Left renal pelvis (tissue), 4 donors: ENCODE data around the gene LMBR1. TPM values are rescaled to one million over a fixed set of nuclear protein-coding genes. Genes with fewer than 3 reads are reported as not detected.
"Not testable (repeated sequence)": the region's sequence is repeated elsewhere in the genome, so short reads cannot be mapped to it uniquely, and the experiment has no call there.

Experiments used
- DNase-seq, 4 donors: peaks; one replicate each; pipeline ENCODE4 v3.0.0-alpha.2; 2013; ENCODE audit warnings: low read depth in 4 of 4, low spot score in 3 of 4
- polyA plus RNA-seq, 4 donors: library from polyadenylated mRNA; unstranded; fragments of 120-200 nt; gene quantifications; one replicate each; pipeline ENCODE4 v1.2.1, GENCODE V29; 2013; ENCODE audit not compliant: insufficient read length in 4 of 4

LMBR1 gene
- polyA plus RNA-seq, 4 donors, result 39.0 to 53.7 (median 47.3) TPM

DNA sequence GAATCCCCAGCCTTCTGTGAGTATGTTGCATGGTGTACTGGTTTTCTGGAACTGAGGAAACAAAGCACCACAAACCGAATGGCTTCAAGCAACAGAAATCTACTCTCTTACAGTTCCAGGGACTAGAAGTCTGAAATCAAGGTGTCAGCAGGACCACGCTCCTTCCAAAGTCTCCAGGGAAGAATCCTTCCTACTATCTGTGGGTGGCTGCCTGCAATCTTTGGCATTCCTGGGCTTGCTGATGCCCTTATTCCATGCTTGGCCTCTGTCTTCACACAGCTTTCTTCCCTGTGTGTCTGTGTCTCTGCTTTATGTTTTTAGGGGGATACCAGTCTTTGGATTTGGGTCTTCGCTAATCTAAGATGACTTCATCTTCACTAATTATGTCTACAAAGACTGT lies 81.3 kb downstream of the LMBR1 start:
- DNase-seq, result no peak

- not testable (repeated sequence) for DNase-seq
These were observed 89.3 kb downstream of the LMBR1 start for GRCh38 chr7:156803656-156804055.

GRCh38 chr7:156802214-156802613 lies 90.8 kb downstream of the LMBR1 start:
- no peak for DNase-seq

DNA sequence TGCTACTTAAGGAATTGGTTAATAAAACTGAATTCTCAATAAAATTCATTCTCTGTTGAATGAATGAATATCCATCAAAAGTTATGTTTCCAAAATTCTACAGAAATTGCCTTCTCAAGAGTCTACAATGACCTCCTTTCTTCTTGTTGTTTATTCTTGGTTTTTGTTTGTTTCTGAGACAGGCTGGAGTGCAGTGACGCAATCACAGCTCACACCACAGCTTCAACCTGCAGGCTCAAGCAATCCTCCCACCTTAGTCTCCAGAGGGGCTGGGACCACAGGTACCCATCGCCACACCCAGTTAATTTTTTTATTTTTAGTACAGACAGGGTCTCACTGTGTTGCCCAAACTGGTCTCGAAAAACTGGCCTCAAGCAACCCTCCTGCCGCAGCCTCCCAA lies 97.6 kb downstream of the LMBR1 start:
- no peak for DNase-seq

GRCh38 chr7:156793334-156793733 lies 99.6 kb downstream of the LMBR1 start:
- DNase-seq, result no peak

- DNase-seq, result no peak
These were observed 100.4 kb downstream of the LMBR1 start for GRCh38 chr7:156792611-156793010.

GRCh38 chr7:156791241-156791640 lies 101.7 kb downstream of the LMBR1 start:
- DNase-seq, result no peak

- DNase-seq, result no peak
These were observed 102.7 kb downstream of the LMBR1 start for GRCh38 chr7:156790264-156790663.

- DNase-seq, result no peak
These were observed 106.9 kb downstream of the LMBR1 start for GRCh38 chr7:156785998-156786543.

DNA sequence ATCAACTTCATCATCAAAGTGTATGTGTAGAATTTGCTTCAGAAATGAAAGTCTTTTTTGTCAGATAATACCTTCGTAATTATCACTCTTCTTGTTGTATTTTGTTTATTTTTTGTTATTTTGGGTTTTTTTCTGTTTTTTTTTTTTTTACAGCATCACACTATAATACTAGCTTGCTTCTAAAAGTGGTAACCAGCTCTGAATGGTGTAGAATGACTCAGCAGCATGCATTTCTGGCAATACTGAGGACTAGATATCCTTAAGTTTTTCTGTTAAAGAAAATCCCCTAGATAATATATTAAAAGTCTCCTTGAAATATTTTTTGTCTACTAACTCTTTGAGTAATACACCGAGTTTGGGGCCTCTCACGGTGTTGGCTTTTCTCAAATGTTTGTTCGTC lies 109.1 kb downstream of the LMBR1 start:
- no peak for DNase-seq

- no peak for DNase-seq
These were observed 111.0 kb downstream of the LMBR1 start for GRCh38 chr7:156781972-156782371.

- DNase-seq, result no peak
These were observed 112.1 kb downstream of the LMBR1 start for GRCh38 chr7:156780724-156781455.

GRCh38 chr7:156778668-156779067 lies 114.3 kb downstream of the LMBR1 start:
- DNase-seq, result no peak

DNA sequence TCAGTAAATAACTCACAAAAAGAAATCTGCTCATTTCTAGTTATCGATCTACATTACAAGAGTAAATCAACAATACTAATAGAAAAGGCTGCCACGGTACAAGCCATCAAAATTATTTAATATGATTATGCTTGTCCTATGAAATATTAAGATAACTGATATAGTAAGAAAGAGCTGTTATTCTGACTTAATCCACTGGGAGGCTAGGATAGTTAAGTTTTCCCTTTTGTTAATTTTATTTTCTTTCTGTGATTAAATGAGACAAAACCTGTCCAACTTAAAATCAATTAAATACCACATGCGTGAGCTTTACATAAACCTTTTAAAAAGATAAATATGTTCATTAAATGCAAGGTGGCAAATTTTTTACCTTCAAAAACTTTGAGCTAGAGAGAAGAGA lies 114.8 kb downstream of the LMBR1 start:
- no peak for DNase-seq

- no peak for DNase-seq
These were observed 115.5 kb downstream of the LMBR1 start for GRCh38 chr7:156777364-156778069.

DNA sequence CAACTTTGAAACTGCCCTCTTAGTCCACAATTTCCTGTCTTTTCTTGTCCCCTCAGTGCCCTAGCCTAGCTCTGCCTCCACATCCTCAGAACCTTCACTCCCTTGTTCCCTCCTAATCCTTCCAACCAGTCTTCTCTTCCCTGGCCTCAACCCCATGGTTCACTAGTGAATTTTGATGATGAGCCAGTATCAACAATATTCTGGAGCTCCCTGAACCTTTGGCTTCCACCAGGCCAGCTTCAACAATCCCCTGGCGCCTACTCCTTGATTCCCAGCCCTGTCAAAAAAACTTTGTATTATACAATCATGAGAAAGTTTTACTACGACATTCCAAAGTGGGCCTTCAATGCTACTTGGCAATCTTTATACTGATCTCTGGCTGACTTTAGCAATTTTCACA lies 116.5 kb downstream of the LMBR1 start:
- DNase-seq, result no peak

- DNase-seq, result no peak
These were observed 119.0 kb downstream of the LMBR1 start for GRCh38 chr7:156773966-156774365.

GRCh38 chr7:156772725-156773124 lies 120.3 kb downstream of the LMBR1 start:
- no peak for DNase-seq

- DNase-seq, result no peak
These were observed 124.1 kb downstream of the LMBR1 start for GRCh38 chr7:156768698-156769472.

GRCh38 chr7:156766666-156767065 lies 126.3 kb downstream of the LMBR1 start:
- no peak for DNase-seq
